Endodermal cell (in vitro differentiated cells): ENCODE data around the gene SCAF4. TPM values are rescaled to one million over a fixed set of nuclear protein-coding genes. Genes with fewer than 3 reads are reported as not detected.

ENCODE experiments used
- DNase-seq: peaks from one replicate; pipeline ENCODE4 v3.0.0-alpha.2; 2017
- H3K27ac ChIP-seq: 2 replicates; pipeline ENCODE4 v1.5.1; 2013; ENCODE audit warnings: mild to moderate bottlenecking, low read depth, low read length, moderate library complexity
- H3K27me3 ChIP-seq: 2 replicates; pipeline ENCODE4 v1.6.1; 2013; ENCODE audit warnings: mild to moderate bottlenecking, low read length, moderate library complexity; ENCODE audit not compliant: insufficient read depth, control insufficient read depth, poor library complexity, severe bottlenecking
- H3K36me3 ChIP-seq: 2 replicates; pipeline ENCODE4 v1.7.0; 2013; ENCODE audit warnings: mild to moderate bottlenecking, low read length, moderate library complexity; ENCODE audit not compliant: control insufficient read depth, insufficient read depth
- H3K4me1 ChIP-seq: one replicate; pipeline ENCODE4 v1.7.0; 2013; ENCODE audit warnings: low read length; ENCODE audit not compliant: control insufficient read depth, insufficient read depth
- H3K4me3 ChIP-seq: 2 replicates; pipeline ENCODE4 v1.5.1; 2013; ENCODE audit warnings: mild to moderate bottlenecking, low read length, moderate library complexity
- H3K9ac ChIP-seq: 2 replicates; pipeline ENCODE4 v1.6.1; 2013; ENCODE audit warnings: mild to moderate bottlenecking, low read length, moderate library complexity; ENCODE audit not compliant: poor library complexity, severe bottlenecking; ENCODE audit errors: extremely low read depth
- H3K9me3 ChIP-seq: 2 replicates; pipeline ENCODE4 v1.6.1; 2013; ENCODE audit warnings: mild to moderate bottlenecking, low read length, moderate library complexity; ENCODE audit not compliant: control insufficient read depth
- H3K27ac Mint-ChIP-seq: 2 replicates; pipeline ENCODE4 v1.8.0; 2020; ENCODE audit warnings: mixed read lengths
- H3K27me3 Mint-ChIP-seq: 2 replicates; pipeline ENCODE4 v1.8.0; 2021; ENCODE audit warnings: mild to moderate bottlenecking, mixed read lengths; ENCODE audit not compliant: insufficient read depth
- H3K36me3 Mint-ChIP-seq: 2 replicates; pipeline ENCODE4 v1.8.0; 2020; ENCODE audit warnings: low read depth, mixed read lengths
- H3K4me1 Mint-ChIP-seq: 2 replicates; pipeline ENCODE4 v1.8.0; 2020; ENCODE audit warnings: mixed read lengths
- H3K4me3 Mint-ChIP-seq: 2 replicates; pipeline ENCODE4 v1.8.0; 2020; ENCODE audit warnings: mild to moderate bottlenecking, moderate library complexity, mixed read lengths
- H3K9me3 Mint-ChIP-seq: 2 replicates; pipeline ENCODE4 v1.8.0; 2020; ENCODE audit warnings: mild to moderate bottlenecking, mixed read lengths
- CTCF ChIP-seq: fragments of 200-600 bp; sonication (generic); conservative IDR thresholded peaks from 2 replicates; pipeline ENCODE4 v1.5.0; 2021; ENCODE audit warnings: antibody characterized with exemption, mild to moderate bottlenecking
- WGBS, 2 experiments: methylation state at CpG; one replicate each; pipeline versions ENCODE4 v1.1.5 to v1.1.7; 2013; ENCODE audit warnings: missing lambda C conversion rate in 2 of 2, mixed read lengths in 1 of 2; ENCODE audit not compliant: insufficient coverage in 1 of 2, insufficient read length in 1 of 2; 5-methylcytosine and 5-hydroxymethylcytosine counted together
- total RNA-seq, 2 donors: library from RNA; stranded (reverse); fragmentation: NEBNext Ultra II Directional in 1 of 2; extraction: Animal tissue kit (Norgen Biotek cat#: 25700) in 1 of 2; gene quantifications; 2 replicates in 1 of 2; 3 replicates in 1 of 2; pipeline ENCODE4 v1.2.1, GENCODE V29; 2021

Gene SCAF4
- total RNA-seq, 2 donors from 2014 or later: 61.3 to 67.8 TPM

GRCh38 chr21:31713115-31713514 is 18.8 kb downstream of the SCAF4 start:
- Mint-ChIP-seq H3K4me3 (no peak overlapping the region), H3K9me3 (no peaks in the 10 kb centered on the region), H3K4me1 (peaks cover 55% of the 10 kb centered on the region), H3K36me3 (peaks cover 2% of the 10 kb centered on the region), H3K27ac (no peak overlapping the region), H3K27me3 (peaks cover 18% of the 10 kb centered on the region)
- WGBS, 2 experiments: 81 to 85% methylated on average over 3 of the region's 3 CpGs
- no peak for TF ChIP-seq CTCF
- no peak overlapping the region for H3K4me3 ChIP-seq
- no peaks in the 10 kb centered on the region for H3K9me3 ChIP-seq
- H3K27ac ChIP-seq: no peak overlapping the region
- no peak for DNase-seq
- no peaks in the 10 kb centered on the region for H3K36me3 ChIP-seq
- H3K4me1 ChIP-seq: peaks cover 16% of the 10 kb centered on the region
- peaks cover 32% of the 10 kb centered on the region for H3K27me3 ChIP-seq
- no peak overlapping the region for H3K9ac ChIP-seq

GRCh38 chr21:31711745-31712285 is 20.1 kb downstream of the SCAF4 start:
- 94% methylated on average over 1 of the region's 1 CpG; no CpG with 5 or more reads in 1 of the 2 experiments for WGBS, 2 experiments
- no peak overlapping the region for H3K27ac ChIP-seq
- H3K9me3 Mint-ChIP-seq: no peaks in the 10 kb centered on the region
- no peak for DNase-seq
- H3K27ac Mint-ChIP-seq: no peak overlapping the region
- peaks cover 17% of the 10 kb centered on the region for H3K4me1 ChIP-seq
- H3K36me3 ChIP-seq: no peaks in the 10 kb centered on the region
- H3K4me3 ChIP-seq: no peak overlapping the region
- no peak for TF ChIP-seq CTCF
- H3K4me1 Mint-ChIP-seq: peaks cover 53% of the 10 kb centered on the region
- no peak overlapping the region for H3K4me3 Mint-ChIP-seq
- H3K27me3 Mint-ChIP-seq: peaks cover 14% of the 10 kb centered on the region
- no peak overlapping the region for H3K9ac ChIP-seq
- peaks cover 2% of the 10 kb centered on the region for H3K36me3 Mint-ChIP-seq
- H3K9me3 ChIP-seq: no peaks in the 10 kb centered on the region
- H3K27me3 ChIP-seq: peaks cover 27% of the 10 kb centered on the region

GRCh38 chr21:31711326-31711725 is 20.6 kb downstream of the SCAF4 start:
- 94 to 100% methylated on average over 1 of the region's 1 CpG for WGBS, 2 experiments
- no peak overlapping the region for H3K27ac ChIP-seq

More at GRCh38 chr21:31711326-31711725, 20.6 kb downstream of the SCAF4 start:
- no peak overlapping the region for H3K27ac Mint-ChIP-seq
- no peak for TF ChIP-seq CTCF
- Histone ChIP-seq H3K36me3 (no peaks in the 10 kb centered on the region), H3K4me1 (peaks cover 18% of the 10 kb centered on the region), H3K4me3 (no peak overlapping the region), H3K27me3 (peaks cover 22% of the 10 kb centered on the region), H3K9ac (no peak overlapping the region), H3K9me3 (no peaks in the 10 kb centered on the region)
- peaks cover 2% of the 10 kb centered on the region for H3K36me3 Mint-ChIP-seq
- no peaks in the 10 kb centered on the region for H3K9me3 Mint-ChIP-seq
- H3K27me3 Mint-ChIP-seq: peaks cover 9% of the 10 kb centered on the region
- H3K4me1 Mint-ChIP-seq: peaks cover 53% of the 10 kb centered on the region
- H3K4me3 Mint-ChIP-seq: no peak overlapping the region
- DNase-seq: no peak
